Cardiac muscle cell (in vitro differentiated cells and primary cell): ENCODE results near the gene TMC7. TPM values are rescaled to one million over a fixed set of nuclear protein-coding genes. Genes with fewer than 3 reads are reported as not detected.

Experiments
- DNase-seq, 2 donors: peaks; one replicate each; pipeline versions ENCODE4 v3.0.0 to v3.0.0-alpha.2; 2010 to 2017; ENCODE audit warnings: low read depth in 1 of 2, low spot score in 1 of 2
- H3K27ac ChIP-seq: fragments of 200-600 bp; sonication (generic); 2 replicates; pipeline ENCODE4 v1.5.1; 2016
- H3K27me3 ChIP-seq: fragments of 200-600 bp; sonication (generic); 2 replicates; pipeline ENCODE4 v1.6.0; 2016; ENCODE audit warnings: control low read depth
- H3K36me3 ChIP-seq: fragments of 200-600 bp; sonication (generic); 2 replicates; pipeline ENCODE4 v1.5.1; 2016; ENCODE audit warnings: control low read depth
- H3K4me1 ChIP-seq: fragments of 200-600 bp; sonication (generic); 2 replicates; pipeline ENCODE4 v1.8.1; 2017; ENCODE audit warnings: low read depth, mild to moderate bottlenecking, mixed run types
- H3K4me3 ChIP-seq: fragments of 200-600 bp; sonication (generic); 2 replicates; pipeline ENCODE4 v1.5.1; 2016; ENCODE audit warnings: mild to moderate bottlenecking
- H3K9me3 ChIP-seq: fragments of 200-600 bp; sonication (generic); 2 replicates; pipeline ENCODE4 v1.5.1; 2017; ENCODE audit warnings: low read depth, mild to moderate bottlenecking, control low read depth
- polyA plus RNA-seq: library from polyadenylated mRNA; unstranded; fragments of >200 nt; fragmentation: Nextera tagmentation; extraction: Ambion mirVana; gene quantifications from 2 replicates; pipeline ENCODE4 v1.2.1, GENCODE V29; 2016
- total RNA-seq: library from RNA; depleted of rRNA; stranded (reverse); fragments of >200 nt; gene quantifications from 2 replicates; pipeline ENCODE4 v1.2.3, GENCODE V29; 2016
- TF ChIP-seq, protein P1 (sequence below): IDR thresholded peaks from 2 replicates; pipeline ENCODE4 v1.5.1; 2012; ENCODE audit warnings: low read depth, mild to moderate bottlenecking, low read length

Gene TMC7
- total and polyA plus RNA-seq, 2 experiments from 2014 or later, result 1.5 to 4.6 TPM

DNA sequence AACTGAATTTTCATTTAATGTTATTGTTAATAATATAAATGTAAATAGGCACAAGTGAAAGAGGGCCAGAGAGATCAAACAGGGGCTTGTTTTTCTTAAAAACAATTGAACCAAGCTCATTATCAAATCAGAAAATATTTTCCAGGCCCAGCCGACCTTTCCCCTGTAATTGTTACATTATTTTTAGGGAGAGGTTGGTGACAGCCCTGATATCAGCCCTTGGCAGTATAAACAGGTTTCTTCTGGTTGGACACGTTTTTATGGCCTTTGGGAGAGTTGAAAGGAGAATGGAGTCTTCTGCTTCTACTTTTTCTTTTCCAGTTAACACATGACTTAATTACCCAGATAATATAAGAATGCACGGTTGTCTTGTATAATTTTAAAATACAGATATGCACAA is 43.7 kb downstream of the TMC7 start:
- H3K9me3 ChIP-seq, result no peaks in the 10 kb centered on the region
- H3K36me3 ChIP-seq, result no peaks in the 10 kb centered on the region
- no peak overlapping the region for H3K27ac ChIP-seq
- H3K4me3 ChIP-seq, result no peak overlapping the region
- no peaks in the 10 kb centered on the region for H3K27me3 ChIP-seq
- TF ChIP-seq, protein P1, sequence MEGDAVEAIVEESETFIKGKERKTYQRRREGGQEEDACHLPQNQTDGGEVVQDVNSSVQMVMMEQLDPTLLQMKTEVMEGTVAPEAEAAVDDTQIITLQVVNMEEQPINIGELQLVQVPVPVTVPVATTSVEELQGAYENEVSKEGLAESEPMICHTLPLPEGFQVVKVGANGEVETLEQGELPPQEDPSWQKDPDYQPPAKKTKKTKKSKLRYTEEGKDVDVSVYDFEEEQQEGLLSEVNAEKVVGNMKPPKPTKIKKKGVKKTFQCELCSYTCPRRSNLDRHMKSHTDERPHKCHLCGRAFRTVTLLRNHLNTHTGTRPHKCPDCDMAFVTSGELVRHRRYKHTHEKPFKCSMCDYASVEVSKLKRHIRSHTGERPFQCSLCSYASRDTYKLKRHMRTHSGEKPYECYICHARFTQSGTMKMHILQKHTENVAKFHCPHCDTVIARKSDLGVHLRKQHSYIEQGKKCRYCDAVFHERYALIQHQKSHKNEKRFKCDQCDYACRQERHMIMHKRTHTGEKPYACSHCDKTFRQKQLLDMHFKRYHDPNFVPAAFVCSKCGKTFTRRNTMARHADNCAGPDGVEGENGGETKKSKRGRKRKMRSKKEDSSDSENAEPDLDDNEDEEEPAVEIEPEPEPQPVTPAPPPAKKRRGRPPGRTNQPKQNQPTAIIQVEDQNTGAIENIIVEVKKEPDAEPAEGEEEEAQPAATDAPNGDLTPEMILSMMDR, result no peak
- no peaks in the 10 kb centered on the region for H3K4me1 ChIP-seq
- DNase-seq, result no peak

DNA sequence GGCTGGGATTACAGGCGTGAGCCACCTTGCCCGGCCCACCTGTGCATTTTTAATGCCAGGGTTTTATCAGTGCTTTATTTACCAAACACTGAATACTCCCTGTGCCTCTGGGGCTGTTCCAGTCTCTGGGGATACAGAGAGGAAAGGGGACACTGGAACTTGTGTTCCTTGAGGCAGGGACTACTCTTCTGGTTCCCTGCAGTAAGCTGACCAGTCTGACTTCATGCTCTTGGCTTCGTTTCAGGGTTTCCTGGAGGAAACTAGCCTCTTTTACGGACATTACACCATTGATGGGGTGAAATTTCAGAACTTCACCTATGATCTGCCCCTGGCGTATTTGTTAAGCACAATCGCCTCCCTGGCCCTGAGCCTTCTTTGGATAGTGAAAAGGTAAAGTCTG is 46.2 kb downstream of the TMC7 start:
- Histone ChIP-seq H3K9me3 (no peaks in the 10 kb centered on the region), H3K4me3 (no peak overlapping the region), H3K27ac (no peak overlapping the region), H3K36me3 (no peaks in the 10 kb centered on the region), H3K4me1 (no peaks in the 10 kb centered on the region), H3K27me3 (no peaks in the 10 kb centered on the region)
- TF ChIP-seq, protein P1, result no peak
- DNase-seq, result no peak

DNA sequence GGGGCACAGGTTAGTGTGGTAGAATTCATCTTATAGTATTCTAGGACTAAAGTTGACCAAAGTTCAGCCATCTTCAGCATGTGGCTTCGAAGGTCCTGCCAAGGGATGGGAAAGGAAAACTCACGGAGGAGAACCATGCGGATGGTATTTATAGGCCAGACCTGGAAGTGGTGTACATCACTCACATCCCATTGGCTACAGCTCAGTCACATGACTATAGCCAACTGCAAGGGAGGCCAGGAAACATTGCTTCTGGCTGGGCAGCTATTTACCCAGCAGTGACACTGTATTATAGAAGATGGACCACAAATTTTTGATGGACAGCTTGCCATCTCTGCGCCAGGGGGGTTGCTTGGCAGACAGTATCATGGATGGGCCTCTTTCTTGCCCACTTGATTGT is 48.0 kb downstream of the TMC7 start:
- TF ChIP-seq, protein P1, result no peak
- Histone ChIP-seq H3K27ac (no peak overlapping the region), H3K4me3 (no peak overlapping the region), H3K9me3 (no peaks in the 10 kb centered on the region), H3K27me3 (no peaks in the 10 kb centered on the region), H3K4me1 (no peaks in the 10 kb centered on the region), H3K36me3 (no peaks in the 10 kb centered on the region)
- DNase-seq, result no peak

DNA sequence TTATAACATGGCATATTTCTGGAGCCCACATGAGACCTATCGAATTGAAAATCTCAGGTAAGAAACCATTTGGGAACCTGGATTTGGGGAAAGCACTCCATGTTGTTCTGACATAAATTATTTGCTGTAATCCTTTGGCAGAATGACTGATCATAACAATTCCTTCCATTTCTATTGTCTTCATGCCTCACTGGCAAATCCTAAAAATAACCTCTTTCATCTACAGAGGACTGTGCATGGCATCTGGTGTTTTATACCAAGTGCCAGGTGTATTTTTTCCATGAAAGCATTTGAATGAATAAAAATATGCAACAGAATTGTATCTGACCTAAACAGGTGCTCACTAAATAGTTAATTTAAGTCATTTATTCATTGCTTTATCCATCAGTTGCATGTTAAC is 50.0 kb downstream of the TMC7 start:
- Histone ChIP-seq H3K27ac (no peak overlapping the region), H3K4me3 (no peak overlapping the region), H3K27me3 (no peaks in the 10 kb centered on the region), H3K9me3 (no peaks in the 10 kb centered on the region), H3K36me3 (no peaks in the 10 kb centered on the region), H3K4me1 (no peaks in the 10 kb centered on the region)
- TF ChIP-seq, protein P1, result no peak
- DNase-seq, result no peak

DNA sequence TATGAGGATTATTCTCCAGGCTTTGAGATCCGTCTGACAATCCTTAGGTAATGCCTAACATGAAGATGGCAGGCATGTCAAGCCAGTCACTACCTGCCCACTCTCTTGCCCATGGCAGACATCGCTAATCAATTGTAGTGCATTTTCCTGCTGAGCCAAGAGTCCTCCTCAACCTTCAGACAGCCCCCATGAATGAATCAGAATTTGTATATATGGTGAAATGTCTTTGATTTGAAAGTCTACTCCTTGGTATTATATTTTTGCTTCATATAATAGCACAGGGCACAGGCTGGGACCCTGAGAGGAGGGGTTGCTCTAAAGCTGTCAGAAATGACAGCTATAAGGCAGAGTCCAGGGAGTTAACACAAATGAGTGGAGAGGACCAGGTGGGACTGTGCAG is 56.7 kb downstream of the TMC7 start:
- Histone ChIP-seq H3K36me3 (no peaks in the 10 kb centered on the region), H3K4me1 (no peaks in the 10 kb centered on the region), H3K9me3 (no peaks in the 10 kb centered on the region), H3K27me3 (no peaks in the 10 kb centered on the region), H3K27ac (no peak overlapping the region), H3K4me3 (no peak overlapping the region)
- TF ChIP-seq, protein P1, result no peak
- DNase-seq, result no peak

DNA sequence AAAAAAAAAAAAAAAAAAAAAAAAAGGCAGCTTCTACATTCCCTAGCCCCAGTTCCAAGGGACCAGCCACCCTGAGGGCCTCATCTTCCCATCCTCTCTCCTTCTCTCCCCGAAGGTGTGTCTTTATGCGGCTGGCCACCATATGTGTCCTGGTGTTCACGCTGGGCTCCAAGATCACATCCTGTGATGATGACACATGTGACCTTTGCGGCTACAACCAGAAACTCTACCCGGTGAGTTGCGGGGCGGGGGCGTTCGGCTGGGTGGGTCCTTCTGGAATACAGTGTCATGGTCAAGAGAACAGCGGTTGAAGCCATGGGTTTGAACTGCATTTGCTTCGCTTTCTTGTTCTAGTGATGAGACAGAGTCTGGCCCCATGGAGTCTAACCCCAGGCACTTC is 61.0 kb downstream of the TMC7 start:
- Histone ChIP-seq H3K27me3 (no peaks in the 10 kb centered on the region), H3K4me3 (no peak overlapping the region), H3K27ac (no peak overlapping the region), H3K36me3 (no peaks in the 10 kb centered on the region), H3K9me3 (no peaks in the 10 kb centered on the region), H3K4me1 (no peaks in the 10 kb centered on the region)
- TF ChIP-seq, protein P1, result no peak
- DNase-seq, result no peak
